Memory B cell (primary cell): ENCODE results near the gene NAT14.

ENCODE experiments used
- ATAC-seq: fragments of 150-1000 bp; cut with Tn5 transposase; 2 replicates; pipeline ENCODE4 v1.10.0; 2021; ENCODE audit warnings: low read depth, mild to moderate bottlenecking, moderate library complexity
- DNase-seq, 2 donors: peaks; one replicate each; pipeline ENCODE4 v3.0.0; 2022; ENCODE audit warnings: low spot score in 2 of 2
- H3K27ac Mint-ChIP-seq: one replicate; pipeline ENCODE4 v1.8.0; 2022; ENCODE audit warnings: mild to moderate bottlenecking, moderate library complexity, mixed read lengths
- H3K27me3 Mint-ChIP-seq: one replicate; pipeline ENCODE4 v1.8.0; 2022; ENCODE audit warnings: mixed read lengths
- H3K36me3 Mint-ChIP-seq: one replicate; pipeline ENCODE4 v1.8.0; 2022; ENCODE audit warnings: mild to moderate bottlenecking, mixed read lengths
- H3K4me1 Mint-ChIP-seq: one replicate; pipeline ENCODE4 v1.8.0; 2022; ENCODE audit warnings: mixed read lengths
- H3K4me3 Mint-ChIP-seq: one replicate; pipeline ENCODE4 v1.8.0; 2022; ENCODE audit warnings: mild to moderate bottlenecking, moderate library complexity, mixed read lengths
- H3K9me3 Mint-ChIP-seq: one replicate; pipeline ENCODE4 v1.8.0; 2022; ENCODE audit warnings: mixed read lengths

Gene NAT14

GRCh38 chr19:55484593-55485438 lies at the start of gene NAT14:
TSS of gene NAT14 (plus strand) at chr19:55485188. CDS start at chr19:55485709, 521 bp downstream.
- no peaks in the 10 kb centered on the region for H3K9me3 Mint-ChIP-seq
- DNase-seq = peak; percentile 70 to 81

GRCh38 chr19:55436847-55437246 lies 48.1 kb upstream of the NAT14 start:
- ATAC-seq (no peak), DNase-seq (no peak)
- H3K27me3 Mint-ChIP-seq = peaks cover 34% of the 10 kb centered on the region
- no peak overlapping the region for H3K4me3 Mint-ChIP-seq
- H3K9me3 Mint-ChIP-seq = peaks cover 3% of the 10 kb centered on the region
- peaks cover 16% of the 10 kb centered on the region for H3K4me1 Mint-ChIP-seq
- no peak overlapping the region for H3K27ac Mint-ChIP-seq
- H3K36me3 Mint-ChIP-seq = peaks cover 6% of the 10 kb centered on the region

More at GRCh38 chr19:55484593-55485438, at the start of gene NAT14:
- peak within 1 kb of the TSS; percentile 58 for H3K27ac Mint-ChIP-seq
- no peaks in the 10 kb centered on the region for H3K27me3 Mint-ChIP-seq
- ATAC-seq = peak; percentile 83
- H3K4me1 Mint-ChIP-seq = peaks cover 9% of the 10 kb centered on the region
- peaks cover 2% of the 10 kb centered on the region for H3K36me3 Mint-ChIP-seq
- H3K4me3 Mint-ChIP-seq = peak within 1 kb of the TSS; percentile 80

- Mint-ChIP-seq H3K4me3 (no peak overlapping the region), H3K4me1 (peaks cover 16% of the 10 kb centered on the region), H3K9me3 (peaks cover 3% of the 10 kb centered on the region), H3K27me3 (peaks cover 30% of the 10 kb centered on the region), H3K36me3 (peaks cover 6% of the 10 kb centered on the region), H3K27ac (no peak overlapping the region)
- no peak for ATAC-seq
- DNase-seq = no peak
Measured at GRCh38 chr19:55437410-55437809, 47.6 kb upstream of the NAT14 start.

GRCh38 chr19:55439052-55439451 lies 45.9 kb upstream of the NAT14 start:
- DNase-seq (no peak), ATAC-seq (no peak)
- Mint-ChIP-seq H3K4me1 (peaks cover 22% of the 10 kb centered on the region), H3K27me3 (peaks cover 38% of the 10 kb centered on the region), H3K9me3 (peaks cover 3% of the 10 kb centered on the region), H3K27ac (no peak overlapping the region), H3K4me3 (no peak overlapping the region), H3K36me3 (peaks cover 6% of the 10 kb centered on the region)

- H3K4me3 Mint-ChIP-seq = no peak overlapping the region
- DNase-seq (peak in 1 of 2 donors; percentile 16), ATAC-seq (no peak)
- no peak overlapping the region for H3K27ac Mint-ChIP-seq
- peaks cover 3% of the 10 kb centered on the region for H3K9me3 Mint-ChIP-seq
- H3K27me3 Mint-ChIP-seq = peaks cover 44% of the 10 kb centered on the region
- peaks cover 22% of the 10 kb centered on the region for H3K4me1 Mint-ChIP-seq
- peaks cover 6% of the 10 kb centered on the region for H3K36me3 Mint-ChIP-seq
Measured at GRCh38 chr19:55440411-55441105, 44.4 kb upstream of the NAT14 start.

GRCh38 chr19:55441319-55441691 lies 43.7 kb upstream of the NAT14 start:
- DNase-seq (peak; percentile 32 to 39), ATAC-seq (peak; percentile 61)
- peaks cover 46% of the 10 kb centered on the region for H3K27me3 Mint-ChIP-seq
- H3K4me3 Mint-ChIP-seq = peak overlapping the region; percentile 21
- peaks cover 3% of the 10 kb centered on the region for H3K9me3 Mint-ChIP-seq
- H3K4me1 Mint-ChIP-seq = peaks cover 22% of the 10 kb centered on the region
- peaks cover 6% of the 10 kb centered on the region for H3K36me3 Mint-ChIP-seq
- H3K27ac Mint-ChIP-seq = peak overlapping the region; percentile 19

GRCh38 chr19:55441692-55442321 lies 43.2 kb upstream of the NAT14 start:
- peaks cover 3% of the 10 kb centered on the region for H3K9me3 Mint-ChIP-seq
- peak; percentile 35 for ATAC-seq

GRCh38 chr19:55442372-55442961 lies 42.5 kb upstream of the NAT14 start:
- Mint-ChIP-seq H3K36me3 (peaks cover 6% of the 10 kb centered on the region), H3K27me3 (peaks cover 40% of the 10 kb centered on the region), H3K9me3 (peaks cover 3% of the 10 kb centered on the region), H3K27ac (no peak overlapping the region), H3K4me1 (peaks cover 20% of the 10 kb centered on the region), H3K4me3 (no peak overlapping the region)
- DNase-seq (peak in 1 of 2 donors; percentile 33), ATAC-seq (peak; percentile 58)

More at GRCh38 chr19:55441692-55442321, 43.2 kb upstream of the NAT14 start:
- DNase-seq = peak in 1 of 2 donors; percentile 22
- H3K4me1 Mint-ChIP-seq = peaks cover 22% of the 10 kb centered on the region
- H3K4me3 Mint-ChIP-seq = peak overlapping the region; percentile 21
- H3K36me3 Mint-ChIP-seq = peaks cover 6% of the 10 kb centered on the region
- H3K27ac Mint-ChIP-seq = peak overlapping the region; percentile 19
- peaks cover 42% of the 10 kb centered on the region for H3K27me3 Mint-ChIP-seq

GRCh38 chr19:55443045-55443823 lies 41.8 kb upstream of the NAT14 start, which contains the start of gene SHISA7:
TSS of gene SHISA7 (minus strand) at chr19:55443300. CDS start at chr19:55442863, 437 bp downstream.
- Mint-ChIP-seq H3K4me1 (peaks cover 20% of the 10 kb centered on the region), H3K36me3 (peaks cover 6% of the 10 kb centered on the region), H3K27ac (no peak within 1 kb of the TSS), H3K9me3 (peaks cover 3% of the 10 kb centered on the region), H3K27me3 (peaks cover 40% of the 10 kb centered on the region), H3K4me3 (no peak within 1 kb of the TSS)
- ATAC-seq = no peak
- no peak for DNase-seq

- peaks cover 3% of the 10 kb centered on the region for H3K9me3 Mint-ChIP-seq
- peaks cover 6% of the 10 kb centered on the region for H3K36me3 Mint-ChIP-seq
- H3K27ac Mint-ChIP-seq = no peak overlapping the region
- ATAC-seq = no peak
- no peak for DNase-seq
- H3K4me3 Mint-ChIP-seq = no peak overlapping the region
- peaks cover 20% of the 10 kb centered on the region for H3K4me1 Mint-ChIP-seq
- H3K27me3 Mint-ChIP-seq = peaks cover 37% of the 10 kb centered on the region
Measured at GRCh38 chr19:55443824-55444480, 41.0 kb upstream of the NAT14 start.

- no peak overlapping the region for H3K4me3 Mint-ChIP-seq
- no peaks in the 10 kb centered on the region for H3K9me3 Mint-ChIP-seq
- H3K27me3 Mint-ChIP-seq = peaks cover 31% of the 10 kb centered on the region
- peaks cover 3% of the 10 kb centered on the region for H3K36me3 Mint-ChIP-seq
- DNase-seq (no peak), ATAC-seq (no peak)
- H3K27ac Mint-ChIP-seq = no peak overlapping the region
- H3K4me1 Mint-ChIP-seq = peaks cover 18% of the 10 kb centered on the region
Measured at GRCh38 chr19:55444646-55445045, 40.3 kb upstream of the NAT14 start.

- Mint-ChIP-seq H3K4me1 (peaks cover 17% of the 10 kb centered on the region), H3K36me3 (peaks cover 7% of the 10 kb centered on the region), H3K9me3 (no peaks in the 10 kb centered on the region), H3K4me3 (no peak overlapping the region), H3K27ac (no peak overlapping the region), H3K27me3 (peaks cover 33% of the 10 kb centered on the region)
- DNase-seq (no peak), ATAC-seq (no peak)
Measured at GRCh38 chr19:55446060-55446459, 38.9 kb upstream of the NAT14 start.
